ENCODE data around the gene KCNH2. TPM values are rescaled to one million over a fixed set of nuclear protein-coding genes. Genes with fewer than 3 reads are reported as not detected.

The KCNH2 gene
- total RNA-seq, 1 donor from 2014 or later: not detected

GRCh38 chr7:150996376-150997074, 18.4 kb upstream of the KCNH2 start:
- DNase-seq (ENCODE audit: low read depth in 2 of 2): peak in 1 of 2 donors; percentile 32

DNA sequence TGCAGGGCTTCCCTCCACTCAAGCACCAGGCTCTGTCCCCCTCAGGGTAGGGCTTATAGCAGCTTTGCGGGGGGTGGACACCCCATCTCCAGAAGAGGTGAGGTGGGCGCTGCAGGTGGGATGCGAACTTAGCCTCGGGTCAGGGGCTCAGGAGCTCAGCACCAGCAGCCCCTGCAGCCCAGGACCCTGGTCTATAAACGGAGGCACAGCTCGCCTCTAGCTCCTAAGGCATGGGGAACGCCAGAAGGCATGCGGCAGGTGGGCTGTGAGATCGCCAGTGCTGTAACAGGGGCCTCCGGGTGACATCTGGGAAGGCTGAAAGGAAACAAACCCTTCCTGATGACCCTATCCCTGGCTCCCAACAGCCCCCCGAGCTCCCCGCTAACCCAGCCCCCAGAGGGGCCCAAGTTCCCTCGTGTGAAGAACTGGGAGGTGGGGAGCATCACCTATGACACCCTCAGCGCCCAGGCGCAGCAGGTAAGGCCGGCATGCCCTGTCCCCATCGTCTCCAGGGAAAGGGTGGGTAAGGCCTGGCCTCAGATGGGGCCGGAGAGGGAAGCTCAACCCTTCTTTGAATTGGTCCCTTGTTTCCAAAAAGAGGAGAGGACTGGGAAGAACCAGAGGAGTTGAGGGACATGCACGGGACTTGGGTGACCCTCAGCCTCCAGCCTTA, 16.9 kb upstream of the KCNH2 start:
- no peak for DNase-seq (ENCODE audit: low read depth in 2 of 2)

GRCh38 chr7:150994141-150994837, 16.2 kb upstream of the KCNH2 start:
- DNase-seq (ENCODE audit: low read depth in 2 of 2): peak; percentile 79 to 87

DNA sequence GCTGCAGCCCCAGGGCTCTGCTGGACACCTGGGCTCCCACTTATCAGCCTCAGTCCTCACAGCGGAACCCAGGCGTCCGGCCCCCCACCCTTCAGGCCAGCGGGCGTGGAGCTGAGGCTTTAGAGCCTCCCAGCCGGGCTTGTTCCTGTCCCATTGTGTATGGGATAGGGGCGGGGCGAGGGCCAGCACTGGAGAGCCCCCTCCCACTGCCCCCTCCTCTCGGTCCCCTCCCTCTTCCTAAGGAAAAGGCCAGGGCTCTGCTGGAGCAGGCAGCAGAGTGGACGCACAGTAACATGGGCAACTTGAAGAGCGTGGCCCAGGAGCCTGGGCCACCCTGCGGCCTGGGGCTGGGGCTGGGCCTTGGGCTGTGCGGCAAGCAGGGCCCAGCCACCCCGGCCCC, 15.4 kb upstream of the KCNH2 start:
- DNase-seq (ENCODE audit: low read depth in 2 of 2): peak; percentile 62 to 73

- peak; percentile 84 to 87 for DNase-seq (ENCODE audit: low read depth in 2 of 2)
Measured at GRCh38 chr7:150992833-150993302, 14.7 kb upstream of the KCNH2 start.

GRCh38 chr7:150992051-150992640, 14.0 kb upstream of the KCNH2 start:
- DNase-seq (ENCODE audit: low read depth in 2 of 2): peak in 1 of 2 donors; percentile 33

DNA sequence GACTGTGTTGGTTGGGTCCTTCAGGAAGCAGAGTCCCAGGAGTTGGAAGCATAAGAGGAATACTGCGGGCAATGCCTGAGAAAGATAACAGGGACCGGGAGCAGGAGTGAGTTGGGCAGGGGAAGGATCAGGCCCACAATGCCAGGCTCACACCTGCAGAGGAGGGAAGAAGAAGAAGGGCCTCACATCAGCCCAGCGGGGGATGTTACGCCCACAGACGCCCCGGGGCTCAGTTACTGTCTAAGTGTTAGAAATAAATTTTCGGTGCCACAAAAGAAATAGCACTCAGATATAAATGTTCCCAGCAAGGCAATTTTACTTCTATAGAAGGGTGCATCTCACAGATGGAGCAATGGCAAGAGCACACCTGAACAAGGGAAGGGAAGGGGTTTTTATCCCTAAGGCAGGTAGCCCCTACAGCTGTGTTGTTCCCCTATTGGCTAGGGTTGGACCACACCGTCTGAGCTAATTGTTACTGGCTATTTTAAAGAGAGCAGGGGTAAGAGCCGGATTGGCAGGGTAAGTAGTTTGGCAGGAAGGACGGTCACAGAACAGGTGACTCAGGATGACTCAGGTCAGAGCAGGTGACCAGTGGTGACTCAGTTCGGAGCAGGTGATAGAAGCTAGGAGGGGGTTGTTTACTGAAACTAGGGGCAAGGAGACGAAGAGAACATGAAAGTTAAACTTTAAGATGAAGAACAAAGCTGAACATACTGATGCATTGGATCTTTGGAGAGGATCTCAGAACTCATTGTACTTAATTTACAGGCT, 12.5 kb upstream of the KCNH2 start, which contains the start of gene NOS3:
Gene NOS3, plus strand, starts transcription at position 602 of the 771 bp plus-strand sequence. CDS start 2,787 bp downstream, outside the sequence.
- DNase-seq (ENCODE audit: low read depth in 2 of 2): no peak

DNA sequence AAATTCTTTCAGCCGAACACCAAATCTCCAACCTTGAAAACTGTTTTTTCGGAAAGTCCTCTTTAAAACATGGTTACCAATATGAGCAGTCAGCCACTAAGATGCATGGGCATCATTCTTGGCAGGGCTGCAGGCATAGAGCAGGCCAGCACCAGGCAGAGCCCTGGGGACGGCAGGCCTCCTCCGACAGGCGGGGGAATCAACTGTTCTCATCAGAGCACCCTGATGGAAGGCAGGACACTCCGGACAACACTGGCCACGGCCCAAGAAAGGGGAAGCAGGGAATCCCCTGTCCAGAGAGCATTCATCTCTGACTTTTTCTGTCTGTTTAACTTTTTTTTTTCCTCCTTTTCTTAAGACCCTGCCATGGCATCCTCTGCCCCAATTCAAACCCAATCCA, 11.3 kb upstream of the KCNH2 start:
- DNase-seq (ENCODE audit: low read depth in 2 of 2): peak in 1 of 2 donors; percentile 14

DNA sequence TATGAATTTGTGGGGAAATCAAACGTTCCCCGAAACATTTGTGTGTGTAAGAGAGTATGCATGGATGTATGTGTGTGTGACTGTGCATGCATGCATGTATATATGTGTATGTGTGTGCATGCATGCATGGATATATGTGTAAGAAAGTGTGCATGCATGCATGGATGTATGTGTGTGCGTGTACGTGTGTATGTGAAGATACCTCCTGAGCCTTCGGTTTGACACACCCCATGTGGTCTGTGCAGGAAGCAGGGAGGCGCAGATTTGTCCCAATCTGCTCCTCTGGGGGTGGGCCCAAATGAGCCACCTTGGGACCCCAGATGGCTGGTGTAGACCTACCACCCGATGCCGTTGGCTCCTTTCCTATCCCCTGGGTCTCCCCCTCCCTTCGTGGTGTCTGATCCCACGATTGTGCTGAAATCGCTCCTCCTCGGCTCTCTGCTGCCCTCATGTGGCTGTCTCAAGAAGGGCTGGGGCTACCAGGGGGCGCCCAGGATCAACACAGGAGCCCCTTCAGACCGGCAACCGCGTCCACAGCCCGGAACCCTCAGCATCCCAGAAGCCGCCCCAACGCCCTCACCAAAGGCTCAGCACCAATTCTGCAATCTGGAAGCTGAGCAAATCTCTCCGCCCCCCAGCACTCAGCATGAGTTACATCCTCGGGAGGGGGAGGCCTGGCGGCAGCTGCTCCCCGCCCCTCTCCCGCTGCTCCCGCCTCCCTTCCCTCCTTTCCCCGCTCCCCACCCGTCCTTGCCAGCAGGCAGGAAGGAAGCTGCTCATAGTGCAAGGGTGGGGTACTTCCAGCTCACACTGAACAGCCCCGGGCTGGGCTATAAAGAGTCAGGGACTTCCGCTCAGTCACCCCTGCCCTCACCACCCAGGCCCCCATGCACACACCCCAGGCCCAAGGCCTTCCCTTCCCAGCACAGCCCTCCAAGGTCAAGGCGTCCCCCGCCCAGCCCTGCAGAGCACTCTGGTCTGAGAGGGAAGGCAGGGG, 10.4 kb upstream of the KCNH2 start:
- peak; percentile 77 to 88 for DNase-seq (ENCODE audit: low read depth in 2 of 2)

DNA sequence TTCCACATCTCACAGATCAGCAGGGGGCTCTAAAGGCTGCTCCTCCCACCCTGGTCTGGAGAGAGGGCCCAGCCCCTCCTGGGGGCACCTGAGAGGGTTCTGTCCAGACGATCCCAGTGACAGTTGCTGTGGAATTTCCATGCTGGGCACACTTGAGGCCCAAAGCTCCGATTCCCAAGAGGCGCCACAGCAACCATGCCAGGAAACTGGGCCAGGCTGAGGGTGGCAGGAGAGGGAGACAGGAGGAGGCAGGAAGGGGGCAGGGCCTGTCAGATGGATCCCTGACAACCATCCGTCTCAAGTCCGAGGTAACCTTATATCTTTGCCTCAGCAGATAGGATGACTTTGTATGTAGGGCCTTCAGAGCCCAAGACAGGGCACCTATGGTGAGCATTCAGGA, 8.4 kb upstream of the KCNH2 start:
- no peak for DNase-seq (ENCODE audit: low read depth in 2 of 2)

DNA sequence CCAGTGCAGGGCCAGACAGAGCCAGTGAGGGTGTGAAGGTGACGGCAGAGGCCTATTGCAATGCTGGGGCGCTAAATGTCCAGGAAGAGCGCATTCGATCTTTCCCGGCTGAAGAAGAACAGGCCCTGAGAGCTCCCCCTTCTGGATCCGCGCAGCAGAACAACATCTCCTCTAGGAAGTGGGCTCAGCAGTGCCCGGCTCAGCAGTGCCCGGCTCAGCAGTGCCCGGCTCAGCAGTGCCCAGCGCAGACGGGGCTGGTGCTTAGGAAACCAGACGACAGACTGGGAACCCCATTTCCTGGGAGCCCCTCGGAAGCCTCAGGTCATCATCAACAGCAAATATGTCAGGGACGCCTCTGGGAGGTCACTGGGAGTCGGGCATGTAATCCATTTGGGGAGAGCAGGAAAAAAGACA, 8.0 kb upstream of the KCNH2 start:
- DNase-seq (ENCODE audit: low read depth in 2 of 2): peak; percentile 58 to 73

DNA sequence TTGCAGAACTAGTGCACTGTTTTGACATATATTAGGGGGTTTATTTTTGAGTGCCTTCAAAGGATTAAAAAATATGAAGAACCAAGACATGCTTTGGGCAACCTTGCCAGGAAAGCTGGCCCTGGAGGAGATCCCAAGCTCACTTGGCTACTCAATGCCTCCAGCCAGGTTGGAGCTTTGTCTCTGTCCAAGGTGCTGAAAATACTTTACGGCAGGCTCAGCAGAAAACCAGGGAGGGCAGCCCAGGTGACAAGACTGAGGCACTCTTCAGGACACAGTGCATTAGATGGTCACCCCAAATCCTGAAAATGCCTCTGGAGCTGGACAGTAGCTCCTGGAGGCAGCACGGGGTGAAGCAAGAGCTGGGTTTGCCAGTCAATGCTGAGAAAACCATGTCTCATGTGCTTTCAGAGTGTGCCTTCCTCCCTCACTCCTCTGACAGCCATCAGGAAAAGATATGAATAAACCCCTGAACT, 5.8 kb upstream of the KCNH2 start:
- peak; percentile 41 to 60 for DNase-seq (ENCODE audit: low read depth in 2 of 2)

DNA sequence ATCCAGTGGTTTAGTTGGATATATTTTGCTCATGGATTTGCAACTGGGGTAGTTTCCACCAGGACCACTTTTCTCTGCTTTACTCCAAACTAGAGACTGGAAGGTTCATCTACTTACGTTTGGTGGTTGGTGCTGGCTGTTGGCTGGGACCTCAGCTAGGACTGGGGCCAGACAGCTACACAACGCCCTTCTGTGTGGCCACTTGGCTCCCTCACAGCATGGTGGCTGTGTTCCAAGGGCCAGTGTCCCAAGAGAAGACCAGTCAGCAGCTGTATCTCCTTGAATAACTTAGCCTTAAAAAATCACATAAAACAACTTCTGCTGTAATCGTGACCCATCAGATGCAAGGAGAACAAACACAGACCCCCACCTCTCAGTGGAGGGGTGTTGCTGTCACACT, 4.2 kb upstream of the KCNH2 start:
- DNase-seq (ENCODE audit: low read depth in 2 of 2): no peak

- no peak for DNase-seq (ENCODE audit: low read depth in 2 of 2)
Measured at GRCh38 chr7:150981644-150982043, 3.5 kb upstream of the KCNH2 start.

- DNase-seq (ENCODE audit: low read depth in 2 of 2): no peak
Measured at GRCh38 chr7:150980663-150981062, 2.5 kb upstream of the KCNH2 start.

GRCh38 chr7:150979713-150980390, 1.7 kb upstream of the KCNH2 start:
- DNase-seq (ENCODE audit: low read depth in 2 of 2): no peak

DNA sequence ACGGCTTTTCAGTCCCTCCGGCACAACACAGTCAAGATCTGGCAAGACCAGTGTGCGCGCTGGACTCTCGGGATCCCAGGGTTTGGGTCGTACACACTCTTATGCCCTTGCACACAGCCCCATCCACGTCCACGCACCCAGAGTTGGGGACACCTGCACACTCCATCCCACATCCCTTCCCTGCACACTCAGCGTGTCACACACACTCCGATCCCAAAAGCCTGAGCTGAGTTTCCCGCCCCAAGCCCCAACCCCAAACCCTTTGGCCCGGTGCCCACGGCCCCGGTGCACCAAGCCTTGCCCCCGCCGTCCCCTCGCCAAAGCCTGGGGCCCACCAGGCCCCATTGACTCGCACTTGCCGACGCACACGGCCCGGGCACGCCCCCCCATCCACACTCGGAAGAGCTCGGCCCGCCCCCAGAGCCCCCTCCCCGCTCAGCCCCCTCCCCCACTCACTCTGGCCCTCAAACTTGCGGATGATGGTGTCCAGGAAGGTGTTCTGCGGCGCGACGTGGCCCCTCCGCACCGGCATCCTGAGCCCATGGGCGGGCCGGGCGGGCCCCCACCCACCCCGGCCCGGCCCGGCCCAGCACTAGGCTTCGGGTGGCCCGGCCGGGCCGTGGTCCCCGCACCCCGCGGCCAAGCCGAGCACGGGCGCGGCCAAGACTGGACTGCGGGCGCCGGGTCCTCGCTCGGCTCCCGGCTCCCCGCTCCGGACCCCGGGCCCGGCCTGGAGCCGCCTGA, 567 bp downstream of the KCNH2 start:
- no peak for DNase-seq (ENCODE audit: low read depth in 2 of 2)
